ENCODE results near the gene F7.

DNA sequence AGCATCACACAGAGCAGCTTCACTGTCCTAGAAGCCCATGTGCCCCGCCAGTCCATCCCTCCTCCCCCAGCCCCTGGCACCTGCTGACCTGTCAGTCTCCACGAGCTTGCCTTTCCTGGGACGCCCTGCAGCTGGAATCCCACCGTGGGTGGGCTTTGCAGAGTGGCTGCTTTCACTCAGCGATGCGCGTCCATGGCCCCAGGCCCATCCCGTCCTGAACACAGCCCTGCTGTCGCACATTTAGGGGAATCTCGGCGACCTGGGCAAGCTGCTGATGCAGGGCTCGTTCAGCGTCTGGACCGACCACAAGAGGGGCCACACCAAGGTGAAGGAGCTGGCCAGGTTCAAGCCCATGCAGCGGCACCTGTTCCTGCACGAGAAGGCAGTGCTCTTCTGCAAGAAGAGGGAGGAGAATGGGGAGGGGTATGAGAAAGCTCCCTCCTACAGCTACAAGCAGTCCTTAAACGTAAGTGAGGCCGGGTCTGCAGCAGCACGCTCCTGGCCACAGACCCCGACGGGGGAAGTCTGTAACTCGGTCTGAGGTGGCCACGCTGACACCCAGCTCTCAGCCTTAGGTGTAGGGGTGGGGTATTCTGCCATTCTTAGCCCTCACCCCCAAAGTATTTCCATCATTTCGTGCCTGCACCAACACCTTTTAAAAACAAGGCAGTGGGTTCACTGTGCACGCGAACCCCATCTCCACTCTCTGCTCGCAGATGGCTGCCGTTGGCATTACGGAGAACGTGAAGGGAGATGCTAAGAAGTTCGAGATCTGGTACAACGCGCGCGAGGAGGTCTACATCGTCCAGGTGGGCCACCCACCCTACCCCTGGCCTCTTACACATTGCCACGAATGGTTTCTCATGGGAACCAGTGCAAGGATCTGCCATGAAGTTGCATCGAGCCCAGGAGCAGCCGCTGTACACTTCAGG is 18.3 kb upstream of the F7 start:
- TF ChIP-seq, protein P1, sequence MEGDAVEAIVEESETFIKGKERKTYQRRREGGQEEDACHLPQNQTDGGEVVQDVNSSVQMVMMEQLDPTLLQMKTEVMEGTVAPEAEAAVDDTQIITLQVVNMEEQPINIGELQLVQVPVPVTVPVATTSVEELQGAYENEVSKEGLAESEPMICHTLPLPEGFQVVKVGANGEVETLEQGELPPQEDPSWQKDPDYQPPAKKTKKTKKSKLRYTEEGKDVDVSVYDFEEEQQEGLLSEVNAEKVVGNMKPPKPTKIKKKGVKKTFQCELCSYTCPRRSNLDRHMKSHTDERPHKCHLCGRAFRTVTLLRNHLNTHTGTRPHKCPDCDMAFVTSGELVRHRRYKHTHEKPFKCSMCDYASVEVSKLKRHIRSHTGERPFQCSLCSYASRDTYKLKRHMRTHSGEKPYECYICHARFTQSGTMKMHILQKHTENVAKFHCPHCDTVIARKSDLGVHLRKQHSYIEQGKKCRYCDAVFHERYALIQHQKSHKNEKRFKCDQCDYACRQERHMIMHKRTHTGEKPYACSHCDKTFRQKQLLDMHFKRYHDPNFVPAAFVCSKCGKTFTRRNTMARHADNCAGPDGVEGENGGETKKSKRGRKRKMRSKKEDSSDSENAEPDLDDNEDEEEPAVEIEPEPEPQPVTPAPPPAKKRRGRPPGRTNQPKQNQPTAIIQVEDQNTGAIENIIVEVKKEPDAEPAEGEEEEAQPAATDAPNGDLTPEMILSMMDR (IDR thresholded peaks at IDR 0.05), result no peak
- TF ChIP-seq, protein P2, sequence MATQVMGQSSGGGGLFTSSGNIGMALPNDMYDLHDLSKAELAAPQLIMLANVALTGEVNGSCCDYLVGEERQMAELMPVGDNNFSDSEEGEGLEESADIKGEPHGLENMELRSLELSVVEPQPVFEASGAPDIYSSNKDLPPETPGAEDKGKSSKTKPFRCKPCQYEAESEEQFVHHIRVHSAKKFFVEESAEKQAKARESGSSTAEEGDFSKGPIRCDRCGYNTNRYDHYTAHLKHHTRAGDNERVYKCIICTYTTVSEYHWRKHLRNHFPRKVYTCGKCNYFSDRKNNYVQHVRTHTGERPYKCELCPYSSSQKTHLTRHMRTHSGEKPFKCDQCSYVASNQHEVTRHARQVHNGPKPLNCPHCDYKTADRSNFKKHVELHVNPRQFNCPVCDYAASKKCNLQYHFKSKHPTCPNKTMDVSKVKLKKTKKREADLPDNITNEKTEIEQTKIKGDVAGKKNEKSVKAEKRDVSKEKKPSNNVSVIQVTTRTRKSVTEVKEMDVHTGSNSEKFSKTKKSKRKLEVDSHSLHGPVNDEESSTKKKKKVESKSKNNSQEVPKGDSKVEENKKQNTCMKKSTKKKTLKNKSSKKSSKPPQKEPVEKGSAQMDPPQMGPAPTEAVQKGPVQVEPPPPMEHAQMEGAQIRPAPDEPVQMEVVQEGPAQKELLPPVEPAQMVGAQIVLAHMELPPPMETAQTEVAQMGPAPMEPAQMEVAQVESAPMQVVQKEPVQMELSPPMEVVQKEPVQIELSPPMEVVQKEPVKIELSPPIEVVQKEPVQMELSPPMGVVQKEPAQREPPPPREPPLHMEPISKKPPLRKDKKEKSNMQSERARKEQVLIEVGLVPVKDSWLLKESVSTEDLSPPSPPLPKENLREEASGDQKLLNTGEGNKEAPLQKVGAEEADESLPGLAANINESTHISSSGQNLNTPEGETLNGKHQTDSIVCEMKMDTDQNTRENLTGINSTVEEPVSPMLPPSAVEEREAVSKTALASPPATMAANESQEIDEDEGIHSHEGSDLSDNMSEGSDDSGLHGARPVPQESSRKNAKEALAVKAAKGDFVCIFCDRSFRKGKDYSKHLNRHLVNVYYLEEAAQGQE (IDR thresholded peaks at IDR 0.05; ENCODE audit: insufficient read depth in 1 of 2, low read depth in 2 of 2, low read length in 1 of 2), result no peak
- TF ChIP-seq TCF7L2 (IDR thresholded peaks at IDR 0.05; ENCODE audit: low read depth, low read length) (no peak), POLR2AphosphoS5 (IDR thresholded peaks at IDR 0.05; ENCODE audit: low read depth, low read length) (no peak), SIN3A (IDR thresholded peaks at IDR 0.05; ENCODE audit: borderline replicate concordance, insufficient read depth, low read depth, low read length) (no peak)

Data from Panc1 (cell line).